KMS-11 (cell line): ENCODE measurements around the gene OR52I2.
A peak's percentile ranks its signal among the peaks of the same experiment; 100 is the strongest.

ENCODE experiments used
- H2AFZ ChIP-seq: fragments of 200-600 bp; sonication (generic); 2 replicates; pipeline ENCODE4 v1.6.1; 2016; ENCODE audit warnings: antibody characterized with exemption, mixed run types, low read depth
- H3K27ac ChIP-seq: fragments of 200-600 bp; sonication (generic); 2 replicates; pipeline ENCODE4 v1.6.1; 2016; ENCODE audit warnings: mild to moderate bottlenecking, mixed run types
- H3K27me3 ChIP-seq: fragments of 200-600 bp; sonication (generic); 2 replicates; pipeline ENCODE4 v1.6.1; 2017; ENCODE audit warnings: mild to moderate bottlenecking, low read depth, mixed run types, moderate library complexity; ENCODE audit not compliant: insufficient read depth
- H3K36me3 ChIP-seq: fragments of 200-600 bp; sonication (generic); 2 replicates; pipeline ENCODE4 v1.6.1; 2017; ENCODE audit warnings: mild to moderate bottlenecking, mixed run types; ENCODE audit not compliant: insufficient read depth
- H3K4me1 ChIP-seq: fragments of 200-600 bp; sonication (generic); 2 replicates; pipeline ENCODE4 v1.6.1; 2016; ENCODE audit warnings: mild to moderate bottlenecking, low read depth, mixed run types; ENCODE audit not compliant: poor library complexity, severe bottlenecking
- H3K4me2 ChIP-seq: fragments of 200-600 bp; sonication (generic); 2 replicates; pipeline ENCODE4 v1.7.0; 2016; ENCODE audit warnings: mild to moderate bottlenecking, mixed run types
- H3K4me3 ChIP-seq: fragments of 200-600 bp; sonication (generic); IDR thresholded peaks from 2 replicates; pipeline ENCODE4 v1.6.1; 2017; ENCODE audit warnings: low read depth, low read length, mixed read lengths; ENCODE audit not compliant: insufficient read depth
- H3K79me2 ChIP-seq: fragments of 200-600 bp; sonication (generic); 2 replicates; pipeline ENCODE4 v1.6.1; 2016; ENCODE audit warnings: low read depth, mixed run types; ENCODE audit not compliant: insufficient read depth
- H3K9ac ChIP-seq: fragments of 200-600 bp; sonication (generic); 2 replicates; pipeline ENCODE4 v1.6.1; 2016; ENCODE audit warnings: mild to moderate bottlenecking, mixed run types
- H4K20me1 ChIP-seq: fragments of 200-600 bp; sonication (generic); 2 replicates; pipeline ENCODE4 v1.6.1; 2016; ENCODE audit warnings: mild to moderate bottlenecking, mixed run types; ENCODE audit not compliant: insufficient read depth
- TF ChIP-seq, protein P1 (sequence below): fragments of 200-600 bp; sonication (generic); conservative IDR thresholded peaks from 2 replicates; pipeline ENCODE4 v1.6.1; 2017; ENCODE audit warnings: low read depth, mild to moderate bottlenecking, antibody characterized with exemption, low read length, moderate library complexity, mixed read lengths

The OR52I2 gene

DNA sequence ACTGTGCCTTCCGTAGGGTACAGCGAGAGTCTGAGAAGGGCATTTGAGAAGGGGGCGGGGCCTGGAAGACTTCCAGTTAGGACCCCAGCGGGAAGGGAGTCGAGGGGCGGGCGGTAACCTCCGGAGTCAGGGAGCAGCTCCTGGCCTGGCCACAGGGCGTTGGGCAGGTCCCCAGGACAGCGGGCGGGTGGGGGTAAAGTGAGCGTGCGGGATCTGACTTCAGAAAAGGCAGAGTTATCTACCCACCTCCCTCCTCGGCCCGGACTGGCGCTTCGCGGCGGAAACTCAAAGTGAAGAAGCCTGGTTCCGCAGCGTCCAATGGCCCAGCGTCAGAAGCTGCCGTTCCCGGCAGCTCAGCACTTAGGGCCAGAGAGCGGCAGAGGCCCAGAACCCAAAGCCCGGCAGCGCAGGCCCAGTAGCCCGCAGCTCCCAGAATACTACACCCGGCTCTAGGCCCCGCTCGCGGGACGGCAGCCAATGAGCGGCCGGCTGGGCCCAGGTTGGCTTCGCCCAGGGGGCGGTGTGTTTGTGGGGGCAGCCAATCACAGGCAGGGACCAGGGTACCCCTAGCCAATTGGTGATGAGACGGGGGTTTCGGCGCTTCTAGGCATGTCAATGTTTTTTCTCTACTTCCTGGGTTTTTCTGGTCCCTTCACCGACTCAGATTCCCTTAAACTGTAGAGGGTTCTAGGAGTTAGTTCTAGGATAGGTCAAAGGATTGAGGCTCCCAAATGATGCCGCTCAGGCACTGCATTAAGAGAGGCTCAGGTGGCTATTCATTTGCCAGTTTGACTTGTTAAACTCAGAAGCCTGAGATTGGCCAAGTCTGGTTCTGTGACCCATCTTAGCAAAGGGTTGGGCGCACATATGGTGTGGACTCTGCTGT is 26.5 kb downstream of the OR52I2 start, which contains the start of gene TRIM68:
TSS of gene TRIM68 (minus strand) at position 451 of the 886 bp plus-strand sequence. CDS start 2,727 bp downstream, outside the sequence.
- TF ChIP-seq, protein P1, sequence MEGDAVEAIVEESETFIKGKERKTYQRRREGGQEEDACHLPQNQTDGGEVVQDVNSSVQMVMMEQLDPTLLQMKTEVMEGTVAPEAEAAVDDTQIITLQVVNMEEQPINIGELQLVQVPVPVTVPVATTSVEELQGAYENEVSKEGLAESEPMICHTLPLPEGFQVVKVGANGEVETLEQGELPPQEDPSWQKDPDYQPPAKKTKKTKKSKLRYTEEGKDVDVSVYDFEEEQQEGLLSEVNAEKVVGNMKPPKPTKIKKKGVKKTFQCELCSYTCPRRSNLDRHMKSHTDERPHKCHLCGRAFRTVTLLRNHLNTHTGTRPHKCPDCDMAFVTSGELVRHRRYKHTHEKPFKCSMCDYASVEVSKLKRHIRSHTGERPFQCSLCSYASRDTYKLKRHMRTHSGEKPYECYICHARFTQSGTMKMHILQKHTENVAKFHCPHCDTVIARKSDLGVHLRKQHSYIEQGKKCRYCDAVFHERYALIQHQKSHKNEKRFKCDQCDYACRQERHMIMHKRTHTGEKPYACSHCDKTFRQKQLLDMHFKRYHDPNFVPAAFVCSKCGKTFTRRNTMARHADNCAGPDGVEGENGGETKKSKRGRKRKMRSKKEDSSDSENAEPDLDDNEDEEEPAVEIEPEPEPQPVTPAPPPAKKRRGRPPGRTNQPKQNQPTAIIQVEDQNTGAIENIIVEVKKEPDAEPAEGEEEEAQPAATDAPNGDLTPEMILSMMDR, result no peak
- Histone ChIP-seq H3K79me2 (no peaks in the 10 kb centered on the region), H3K9ac (peak within 1 kb of the TSS; percentile 69; the same call in 1 of the 2 replicates), H3K27me3 (no peaks in the 10 kb centered on the region), H3K4me3 (no peak within 1 kb of the TSS), H4K20me1 (no peaks in the 10 kb centered on the region), H3K27ac (peak within 1 kb of the TSS; percentile 60; the same call in 1 of the 2 replicates), H3K36me3 (no peaks in the 10 kb centered on the region), H3K4me1 (peaks cover 10% of the 10 kb centered on the region), H3K4me2 (peak within 1 kb of the TSS; percentile 81), H2AFZ (peak within 1 kb of the TSS; percentile 85)

- H3K27ac ChIP-seq, result no peak overlapping the region
- H3K4me3 ChIP-seq, result no peak overlapping the region
- peaks cover 10% of the 10 kb centered on the region for H3K4me1 ChIP-seq
- H3K4me2 ChIP-seq, result no peak overlapping the region
- H3K9ac ChIP-seq, result no peak overlapping the region
- TF ChIP-seq, protein P1, result no peak
- no peaks in the 10 kb centered on the region for H4K20me1 ChIP-seq
- H3K27me3 ChIP-seq, result no peaks in the 10 kb centered on the region
- H3K36me3 ChIP-seq, result no peaks in the 10 kb centered on the region
- peak overlapping the region; percentile 85 for H2AFZ ChIP-seq
- no peaks in the 10 kb centered on the region for H3K79me2 ChIP-seq
Observed at GRCh38 chr11:4610258-4610935, 28.9 kb downstream of the OR52I2 start.

DNA sequence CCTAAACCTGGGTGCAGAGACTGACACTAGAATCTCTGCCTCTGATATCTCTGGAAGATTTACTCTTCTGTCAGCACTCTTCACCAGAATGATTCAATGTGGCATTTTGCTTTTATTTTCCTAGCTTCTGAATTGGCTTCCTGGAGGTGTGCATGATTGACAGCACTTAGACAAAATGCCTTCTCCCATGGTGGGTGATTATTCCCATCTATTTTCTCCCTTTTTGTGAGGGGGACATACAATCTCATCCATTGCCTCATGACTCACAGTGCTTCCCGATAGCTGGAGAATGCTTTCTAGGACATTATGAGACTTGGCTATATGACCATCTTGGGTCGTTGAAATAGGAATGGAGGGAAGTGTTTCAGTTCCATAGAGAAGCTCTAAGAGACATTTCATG is 30.4 kb downstream of the OR52I2 start:
- H3K36me3 ChIP-seq, result no peaks in the 10 kb centered on the region

DNA sequence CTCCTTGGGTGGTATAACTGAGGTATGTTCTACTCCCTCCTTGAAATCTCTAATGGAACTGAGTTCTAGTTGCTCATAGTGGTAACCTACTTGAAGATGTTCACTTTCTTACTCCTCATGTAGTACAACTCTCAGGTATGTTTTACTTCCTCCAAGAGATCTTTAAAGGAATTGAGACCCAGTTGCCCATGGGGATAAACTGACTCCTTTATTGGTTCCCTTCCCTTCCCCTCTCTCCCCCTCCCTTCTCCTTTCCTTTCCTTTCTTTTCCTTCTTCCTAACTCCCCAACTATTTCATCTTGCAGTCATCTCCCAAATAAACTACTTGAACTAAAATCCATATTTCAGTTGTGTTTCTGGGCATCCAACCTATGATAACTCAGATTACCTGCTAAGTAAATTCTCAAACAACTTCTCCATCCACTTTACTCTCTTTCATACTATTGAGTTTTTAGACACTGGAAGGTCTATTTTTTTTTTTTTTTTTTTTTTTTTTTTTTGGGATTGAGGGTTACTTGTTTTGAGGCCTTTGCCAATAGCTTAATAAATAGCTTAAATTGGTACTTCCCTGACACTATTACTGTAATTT is 34.4 kb downstream of the OR52I2 start:
- Histone ChIP-seq H2AFZ (no peak overlapping the region), H3K4me2 (no peak overlapping the region), H3K9ac (no peak overlapping the region), H3K4me1 (no peaks in the 10 kb centered on the region), H3K79me2 (no peaks in the 10 kb centered on the region), H3K36me3 (no peaks in the 10 kb centered on the region), H4K20me1 (no peaks in the 10 kb centered on the region), H3K27me3 (no peaks in the 10 kb centered on the region), H3K4me3 (no peak overlapping the region), H3K27ac (no peak overlapping the region)
- TF ChIP-seq, protein P1, result no peak

More for the DNA sequence above, 30.4 kb downstream of the OR52I2 start:
- H2AFZ ChIP-seq, result no peak overlapping the region
- H3K27ac ChIP-seq, result no peak overlapping the region
- H3K4me2 ChIP-seq, result no peak overlapping the region
- H3K4me1 ChIP-seq, result peaks cover 9% of the 10 kb centered on the region
- H4K20me1 ChIP-seq, result no peaks in the 10 kb centered on the region
- no peaks in the 10 kb centered on the region for H3K27me3 ChIP-seq
- H3K79me2 ChIP-seq, result no peaks in the 10 kb centered on the region
- H3K4me3 ChIP-seq, result no peak overlapping the region
- no peak overlapping the region for H3K9ac ChIP-seq
- TF ChIP-seq, protein P1, result no peak
